AG04449 (cell line): ENCODE results near the gene ST6GALNAC4.

Source experiments
- CTCF ChIA-PET: fragments of 350-600 bp; formaldehyde crosslinking; extraction: SDS; loops from one replicate; lab custom pipeline; 2021; ENCODE audit warnings: antibody characterized with exemption; lab: Yijun Ruan, JAX
- POLR2A ChIA-PET: fragments of 400-600, 350-600 bp; formaldehyde crosslinking; extraction: SDS; loops from one replicate; lab custom pipeline; 2020; ENCODE audit warnings: antibody characterized with exemption, inconsistent platforms; lab: Yijun Ruan, JAX
- DNase-seq: peaks from one replicate; pipeline ENCODE4 v3.0.0-alpha.2; 2010; ENCODE audit warnings: low read depth, low spot score
- H3K4me3 ChIP-seq: 2 replicates; pipeline ENCODE4 v1.5.1; 2011; ENCODE audit warnings: low read depth, mild to moderate bottlenecking, control low read depth, low read length
- TF ChIP-seq, protein P1 (sequence below): IDR thresholded peaks from one replicate; pipeline ENCODE4 v1.5.1; 2011; ENCODE audit warnings: mild to moderate bottlenecking, moderate library complexity, low read length, control low read depth, inconsistent platforms; ENCODE audit not compliant: insufficient read depth; ENCODE audit errors: missing control alignments

Gene ST6GALNAC4

DNA sequence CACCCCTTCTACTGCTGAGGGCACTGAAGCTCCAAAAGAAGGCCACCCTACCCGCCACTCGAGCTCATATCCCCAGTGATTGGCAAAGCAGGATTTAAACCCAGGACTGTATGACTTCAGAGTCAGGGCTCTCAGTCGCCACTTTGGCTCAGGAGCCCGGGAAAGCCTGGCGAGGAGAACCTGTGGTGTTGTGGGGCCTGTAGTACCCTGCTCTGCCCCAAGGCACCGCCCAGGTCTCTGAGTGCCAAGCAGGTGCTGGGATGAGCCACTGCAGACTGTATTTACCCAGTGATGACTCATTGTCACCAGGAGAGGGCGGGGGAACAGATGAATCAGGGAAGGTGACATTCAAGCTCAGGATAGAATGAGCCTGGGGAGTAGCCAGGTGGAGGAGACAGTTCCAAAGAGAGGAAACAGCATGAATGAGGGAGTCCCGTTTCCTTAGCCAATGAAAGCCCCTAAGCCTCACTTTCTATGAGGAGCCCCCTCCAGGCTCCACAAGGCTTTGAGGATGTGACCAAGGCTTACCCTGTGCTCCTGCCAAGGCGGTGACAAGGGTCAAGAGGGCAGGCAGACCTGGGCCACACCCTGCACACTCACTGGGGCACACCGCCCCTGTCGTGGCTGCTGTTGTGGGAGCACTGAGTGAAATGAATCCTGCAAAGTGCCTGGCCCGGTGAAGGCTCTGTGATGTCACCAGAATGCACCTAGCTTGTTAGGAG, 38.6 kb upstream of the ST6GALNAC4 start:
- CTCF ChIA-PET: interaction anchor here (1.0 to 15.5 kb wide), 6 partner anchors 10 to 162 kb away, joined by 3 to 226 read pairs (median 10); no protein-coding TSS in a partner anchor
- POLR2A ChIA-PET: no interaction called here
- DNase-seq: no peak
- TF ChIP-seq, protein P1, sequence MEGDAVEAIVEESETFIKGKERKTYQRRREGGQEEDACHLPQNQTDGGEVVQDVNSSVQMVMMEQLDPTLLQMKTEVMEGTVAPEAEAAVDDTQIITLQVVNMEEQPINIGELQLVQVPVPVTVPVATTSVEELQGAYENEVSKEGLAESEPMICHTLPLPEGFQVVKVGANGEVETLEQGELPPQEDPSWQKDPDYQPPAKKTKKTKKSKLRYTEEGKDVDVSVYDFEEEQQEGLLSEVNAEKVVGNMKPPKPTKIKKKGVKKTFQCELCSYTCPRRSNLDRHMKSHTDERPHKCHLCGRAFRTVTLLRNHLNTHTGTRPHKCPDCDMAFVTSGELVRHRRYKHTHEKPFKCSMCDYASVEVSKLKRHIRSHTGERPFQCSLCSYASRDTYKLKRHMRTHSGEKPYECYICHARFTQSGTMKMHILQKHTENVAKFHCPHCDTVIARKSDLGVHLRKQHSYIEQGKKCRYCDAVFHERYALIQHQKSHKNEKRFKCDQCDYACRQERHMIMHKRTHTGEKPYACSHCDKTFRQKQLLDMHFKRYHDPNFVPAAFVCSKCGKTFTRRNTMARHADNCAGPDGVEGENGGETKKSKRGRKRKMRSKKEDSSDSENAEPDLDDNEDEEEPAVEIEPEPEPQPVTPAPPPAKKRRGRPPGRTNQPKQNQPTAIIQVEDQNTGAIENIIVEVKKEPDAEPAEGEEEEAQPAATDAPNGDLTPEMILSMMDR: no peak
- no peak overlapping the region for H3K4me3 ChIP-seq

DNA sequence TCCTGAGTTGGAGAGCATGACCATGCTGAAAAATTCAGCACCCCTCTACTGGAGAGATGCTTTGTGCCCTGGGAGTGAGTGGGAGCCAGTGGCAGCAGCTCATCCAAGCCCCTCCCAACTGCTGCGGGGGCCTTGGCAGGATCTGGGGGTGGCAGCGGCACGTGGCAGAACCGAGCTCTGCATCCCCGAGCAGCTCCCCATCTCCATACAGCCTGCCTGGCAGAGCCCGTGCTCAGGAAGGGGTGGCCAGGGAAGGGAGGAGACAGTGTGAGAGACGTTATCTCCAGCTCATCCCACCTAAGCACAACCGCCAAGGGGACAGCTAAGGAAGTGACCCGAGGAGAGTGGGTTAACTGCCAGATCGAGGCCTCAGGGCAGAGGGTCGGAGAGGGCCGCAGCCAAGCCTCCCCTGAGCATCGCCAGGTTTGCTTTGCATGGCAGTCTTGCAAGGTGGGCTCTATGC, 38.0 kb upstream of the ST6GALNAC4 start:
- TF ChIP-seq, protein P1: no peak
- H3K4me3 ChIP-seq: no peak overlapping the region
- ChIA-PET CTCF (interaction anchor here (0.6 to 15.5 kb wide), 6 partner anchors 10 to 163 kb away, joined by 4 to 226 read pairs (median 10); no protein-coding TSS in a partner anchor), POLR2A (no interaction called here)
- no peak for DNase-seq

DNA sequence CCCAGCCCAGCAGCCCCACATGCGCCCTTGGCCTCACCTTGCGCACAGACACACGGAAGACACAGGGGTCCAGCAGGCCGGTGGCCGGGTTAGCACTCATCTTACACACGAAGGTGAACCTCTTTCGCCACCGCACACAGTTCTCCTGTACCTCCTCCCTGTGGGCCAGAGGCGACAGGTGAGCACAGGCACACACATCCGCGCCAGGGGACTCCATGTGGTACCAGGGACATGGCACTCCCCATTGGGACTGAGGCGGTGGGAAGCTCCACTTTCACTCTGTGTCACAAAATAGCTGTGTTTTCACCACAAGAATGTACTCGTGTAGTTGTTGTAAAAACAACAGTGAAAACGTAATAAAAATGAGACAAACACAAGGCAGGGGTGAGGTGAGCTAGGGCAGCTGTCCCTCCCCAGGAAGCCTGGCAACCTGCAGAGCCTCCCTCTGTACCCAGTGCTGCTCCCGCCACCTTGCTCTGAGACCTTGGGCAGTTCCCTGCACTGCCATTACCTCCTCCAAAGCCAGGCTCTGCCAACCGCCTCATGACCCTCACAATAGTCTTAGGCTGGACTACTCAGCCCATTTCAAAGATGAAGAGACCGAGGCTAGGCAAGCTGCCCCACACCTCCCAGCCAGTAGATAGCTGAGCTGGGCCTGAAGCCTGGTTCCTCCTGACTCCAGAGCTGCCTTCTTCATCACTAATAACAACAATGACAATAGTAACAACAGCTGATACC, 37.1 kb upstream of the ST6GALNAC4 start:
- no peak for DNase-seq
- no peak overlapping the region for H3K4me3 ChIP-seq
- POLR2A ChIA-PET: no interaction called here
- TF ChIP-seq, protein P1: no peak
- CTCF ChIA-PET: interaction anchor here (1.9 to 15.5 kb wide), 3 partner anchors 12 to 164 kb away, joined by 14 to 226 read pairs (median 19); no protein-coding TSS in a partner anchor

DNA sequence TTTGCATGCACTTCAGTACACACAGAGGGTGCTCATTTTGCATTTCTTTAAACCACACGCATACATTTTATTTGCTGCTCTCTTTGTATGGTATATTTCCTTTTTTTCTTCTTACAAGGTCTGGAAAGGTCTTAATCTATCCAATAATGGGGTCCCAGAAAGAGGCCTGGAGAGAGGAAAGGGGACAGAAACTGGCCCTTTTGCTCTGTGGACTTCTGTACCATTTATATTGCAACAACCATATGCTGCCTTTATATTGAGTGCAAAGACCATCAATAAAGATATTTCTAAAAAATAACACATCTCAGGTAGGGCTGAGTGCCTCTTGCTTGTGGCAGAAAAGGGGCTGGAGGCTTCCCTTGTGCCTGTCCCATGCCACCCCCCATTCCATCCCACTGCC, 36.3 kb upstream of the ST6GALNAC4 start:
- DNase-seq: no peak
- no peak overlapping the region for H3K4me3 ChIP-seq
- TF ChIP-seq, protein P1: no peak
- POLR2A ChIA-PET: no interaction called here
- CTCF ChIA-PET: interaction anchor here (1.0 to 15.5 kb wide), 7 partner anchors 10 to 165 kb away, joined by 3 to 226 read pairs (median 3); no protein-coding TSS in a partner anchor

DNA sequence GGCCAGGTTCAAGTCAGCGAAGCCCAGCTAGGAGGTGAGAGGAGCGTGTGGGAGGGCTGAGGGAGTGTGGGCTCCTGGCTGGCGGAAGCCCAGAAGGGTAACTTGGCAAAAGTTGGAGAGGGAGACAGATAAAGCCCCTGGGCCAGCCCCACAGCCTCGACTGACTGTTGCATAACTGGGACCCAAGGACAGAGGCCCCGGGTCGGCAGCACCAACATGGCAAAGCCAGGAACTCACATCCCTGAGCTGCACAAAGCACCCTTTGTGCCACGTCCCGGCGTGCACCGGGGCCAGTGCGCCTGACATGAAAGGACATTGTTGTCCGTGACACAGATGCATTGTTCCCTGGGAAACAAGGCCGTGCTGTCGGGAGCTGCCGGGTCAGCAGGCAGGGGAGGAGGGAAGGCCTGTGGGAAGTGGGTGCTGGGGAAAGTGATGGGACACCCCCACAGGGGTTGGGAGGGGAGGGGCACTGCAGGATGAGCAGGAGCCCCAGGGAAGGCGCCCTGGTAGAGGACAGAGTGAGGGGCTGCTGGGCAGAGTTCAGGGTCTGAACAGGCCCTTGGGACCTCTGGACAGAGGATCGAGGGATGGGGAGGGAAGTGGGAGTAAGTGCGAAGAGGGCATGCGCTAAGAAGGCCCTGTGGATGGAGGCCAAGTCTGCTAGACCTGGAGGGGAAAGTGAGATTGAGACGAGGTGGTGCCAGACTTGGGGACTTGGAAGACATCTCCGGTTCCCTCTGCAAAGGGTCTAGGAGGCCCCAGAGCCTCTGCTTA, 33.9 kb upstream of the ST6GALNAC4 start:
- ChIA-PET CTCF (interaction anchor here (1.5 to 15.5 kb wide), 4 partner anchors 9 to 167 kb away, joined by 3 to 226 read pairs (median 7); no protein-coding TSS in a partner anchor), POLR2A (no interaction called here)
- DNase-seq: no peak
- H3K4me3 ChIP-seq: no peak overlapping the region
- TF ChIP-seq, protein P1: no peak
